ENCODE measurements around the gene NCOA1.
"Not testable (repeated sequence)": the region's sequence is repeated elsewhere in the genome, so short reads cannot be mapped to it uniquely, and the experiment has no call there.

Gene NCOA1

DNA sequence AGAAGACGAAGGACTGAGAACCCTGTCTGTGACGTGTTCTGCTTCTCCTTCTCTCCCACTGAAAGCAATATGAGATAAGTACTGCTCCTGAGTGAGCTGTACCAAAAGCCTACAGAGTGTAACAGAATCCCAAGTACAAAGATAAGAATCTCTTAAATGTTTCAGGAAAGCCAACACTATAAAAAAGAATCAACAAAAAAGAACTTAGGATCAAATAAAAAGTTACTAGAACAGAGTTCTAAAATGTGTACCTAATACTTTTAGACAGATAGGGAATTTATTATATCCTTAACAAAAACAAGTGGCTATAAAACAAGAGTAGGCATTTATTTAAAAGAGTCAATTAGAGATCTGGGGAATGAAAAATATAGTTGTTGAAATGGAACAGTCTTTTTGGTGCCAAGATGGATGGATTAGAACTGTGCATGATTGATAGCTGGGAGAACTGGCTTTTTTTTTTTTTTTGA, 49.0 kb downstream of the NCOA1 start:
- no peak for ATAC-seq

DNA sequence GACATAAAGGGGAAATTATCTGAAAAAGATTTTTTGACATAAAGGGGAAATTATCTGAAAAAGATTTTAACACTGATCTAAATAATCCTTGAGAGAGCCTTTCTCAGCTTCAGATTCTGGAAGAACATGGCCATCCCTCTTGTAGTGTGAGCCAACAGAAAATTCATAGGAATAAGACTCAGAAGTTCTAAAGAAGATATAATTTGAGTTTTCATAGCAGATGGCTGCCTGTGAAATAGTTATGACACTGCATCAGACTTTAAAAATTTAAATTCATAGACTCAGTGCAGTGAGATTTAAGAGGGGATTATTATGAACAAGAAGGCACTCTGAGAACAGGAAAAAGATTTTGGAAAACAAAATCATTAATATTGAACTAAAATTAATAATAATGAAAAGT, 50.6 kb downstream of the NCOA1 start:
- no peak for ATAC-seq

DNA sequence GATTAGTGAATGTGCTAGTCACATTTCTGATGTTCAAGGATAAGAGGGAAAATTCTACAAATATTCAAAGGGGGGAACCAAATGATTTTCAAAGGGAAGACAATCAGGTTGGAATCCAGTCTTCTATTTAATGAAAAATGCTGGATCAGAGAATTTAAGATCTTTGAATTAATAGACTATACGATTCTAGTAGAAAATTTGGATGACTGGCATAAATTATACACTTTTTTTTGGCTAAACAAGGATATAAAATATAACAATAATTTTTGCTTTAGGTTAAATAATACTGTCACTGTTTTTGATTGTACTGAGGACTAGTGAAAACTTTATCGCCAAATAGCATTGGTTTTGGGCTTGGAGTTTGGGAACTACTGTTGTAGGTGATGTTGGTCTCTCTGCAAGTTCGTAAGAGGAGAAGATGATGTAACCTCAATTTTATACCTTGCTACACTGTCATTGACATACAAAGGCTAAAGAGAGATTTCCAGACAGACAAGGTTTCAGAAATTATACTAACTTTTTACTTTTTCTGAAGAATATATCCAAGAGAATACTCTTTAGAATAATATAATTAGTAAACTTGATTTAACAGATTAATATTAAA, 51.3 kb downstream of the NCOA1 start:
- no peak for ATAC-seq

DNA sequence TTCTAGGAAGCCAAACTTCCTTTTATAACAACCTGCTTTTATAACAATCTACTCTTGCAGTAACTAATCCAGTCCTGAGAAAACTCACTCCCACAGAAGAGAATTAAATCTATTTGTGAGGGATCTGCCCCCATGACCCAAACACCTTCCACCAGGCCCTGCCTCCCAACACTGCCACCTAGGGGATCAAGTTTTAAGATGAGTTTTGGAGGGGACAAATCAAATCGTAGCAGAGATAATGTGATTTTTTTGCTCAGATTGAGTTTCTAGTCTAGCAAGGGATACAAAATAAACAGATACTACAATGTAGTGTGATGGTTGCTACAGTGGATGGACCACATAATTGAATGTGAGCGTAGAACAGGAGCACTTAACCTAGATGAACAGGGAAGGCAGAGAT, 52.2 kb downstream of the NCOA1 start:
- ATAC-seq: no peak

DNA sequence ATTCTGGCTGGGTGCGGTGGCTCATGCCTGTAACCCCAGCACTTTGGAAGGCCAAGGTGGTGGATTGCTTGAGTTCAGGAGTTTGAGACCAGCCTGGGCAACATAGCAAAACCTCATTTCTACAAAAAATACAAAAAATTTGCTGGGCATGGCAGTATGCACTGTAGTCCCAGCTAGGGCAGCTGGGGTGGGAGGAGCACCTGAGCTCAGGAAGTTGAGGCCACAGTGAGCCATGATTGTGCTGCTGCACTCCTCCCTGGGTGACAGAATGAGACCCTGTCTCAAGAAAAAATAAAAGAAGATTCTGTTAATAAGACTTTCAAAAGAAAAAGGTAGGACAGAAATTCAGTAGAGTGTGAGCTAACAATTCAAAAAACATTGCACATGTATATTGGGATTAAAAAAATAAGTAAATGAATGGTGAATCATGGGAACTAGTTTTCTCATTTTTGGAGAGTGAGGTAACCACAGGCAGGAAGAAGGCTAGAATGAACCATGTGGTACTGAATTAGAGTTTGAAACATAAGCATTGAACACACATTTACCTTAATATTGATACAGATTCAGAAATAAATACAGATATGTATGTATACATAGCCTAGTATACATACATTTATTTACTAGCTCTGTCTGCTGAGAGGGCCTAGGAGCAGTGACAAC, 53.5 kb downstream of the NCOA1 start:
- no peak for ATAC-seq

DNA sequence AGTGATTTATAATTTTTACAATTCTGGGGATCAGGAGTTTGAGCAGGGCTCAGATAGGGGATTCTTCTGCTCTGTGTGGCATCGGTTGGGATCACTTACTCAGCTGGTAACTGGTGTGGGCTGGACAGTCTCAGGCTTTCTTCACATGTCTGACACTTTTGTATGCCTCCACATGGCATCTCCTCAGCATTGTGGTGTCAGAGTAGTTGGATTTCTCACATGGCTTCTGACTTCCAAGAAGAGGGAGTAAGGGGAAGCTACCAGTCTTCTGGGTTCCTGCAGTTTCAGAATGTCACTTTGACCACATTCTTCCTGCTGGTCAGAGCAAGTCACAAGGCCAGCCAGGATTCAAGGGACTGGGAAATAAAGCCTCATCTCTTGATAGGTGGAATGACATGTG, 55.6 kb downstream of the NCOA1 start:
- no peak for ATAC-seq

DNA sequence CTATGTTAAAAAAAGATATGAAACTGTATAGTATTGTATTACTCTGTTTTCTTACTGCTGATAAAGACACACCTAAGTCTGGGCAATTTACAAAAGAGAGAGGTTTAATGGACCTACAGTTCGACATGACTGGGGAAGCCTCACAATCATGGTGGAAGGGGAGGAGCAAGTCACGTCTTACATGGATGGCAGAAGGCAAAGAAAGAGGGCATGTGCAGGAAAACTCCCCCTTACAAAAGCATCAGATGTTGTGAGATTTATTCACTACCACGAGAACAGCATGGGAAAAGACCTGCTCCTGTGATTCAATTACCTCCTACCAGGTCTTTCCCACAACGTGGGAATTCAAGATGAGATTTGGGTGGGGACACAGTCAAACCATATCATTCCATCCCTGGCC, 57.0 kb downstream of the NCOA1 start:
- no peak for ATAC-seq

DNA sequence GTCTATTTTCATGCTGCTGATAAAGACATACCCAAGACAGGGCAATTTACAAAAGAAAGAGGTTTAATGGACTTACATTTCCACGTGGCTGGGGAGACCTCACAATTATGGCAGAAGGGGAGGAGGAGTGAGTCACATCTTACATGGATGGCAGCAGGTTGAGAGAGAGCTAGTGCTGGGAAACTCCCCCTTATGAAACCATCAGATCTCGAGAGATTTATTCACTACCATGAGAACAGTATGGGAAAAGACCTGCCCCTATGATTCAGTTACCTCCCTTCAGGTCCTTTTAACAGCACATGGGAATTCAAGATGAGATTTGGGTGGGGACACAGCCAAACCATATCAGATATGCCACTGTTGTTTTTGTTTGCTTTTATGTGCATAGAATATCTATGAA, 59.2 kb downstream of the NCOA1 start:
- ATAC-seq: peak; percentile 51 to 60

DNA sequence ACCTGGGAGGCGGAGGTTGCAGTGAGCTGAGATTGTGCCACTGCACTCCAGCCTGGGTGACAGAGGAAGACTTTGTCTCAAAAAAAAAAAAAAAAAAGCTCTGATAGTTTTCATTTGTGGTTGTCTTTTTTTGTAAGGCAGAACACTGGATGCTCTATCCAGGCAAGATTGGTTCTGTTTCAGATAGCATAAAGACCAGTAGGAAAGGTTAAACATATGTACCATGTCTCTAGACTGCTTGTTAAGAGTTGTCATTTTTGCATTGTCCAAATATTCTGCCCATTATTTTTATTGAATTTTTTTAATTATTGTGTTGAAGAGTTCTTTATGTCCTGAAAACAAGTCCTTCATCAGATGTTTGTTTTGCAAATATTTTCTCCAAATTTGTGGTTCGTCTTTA, 60.0 kb downstream of the NCOA1 start:
- ATAC-seq: no peak

DNA sequence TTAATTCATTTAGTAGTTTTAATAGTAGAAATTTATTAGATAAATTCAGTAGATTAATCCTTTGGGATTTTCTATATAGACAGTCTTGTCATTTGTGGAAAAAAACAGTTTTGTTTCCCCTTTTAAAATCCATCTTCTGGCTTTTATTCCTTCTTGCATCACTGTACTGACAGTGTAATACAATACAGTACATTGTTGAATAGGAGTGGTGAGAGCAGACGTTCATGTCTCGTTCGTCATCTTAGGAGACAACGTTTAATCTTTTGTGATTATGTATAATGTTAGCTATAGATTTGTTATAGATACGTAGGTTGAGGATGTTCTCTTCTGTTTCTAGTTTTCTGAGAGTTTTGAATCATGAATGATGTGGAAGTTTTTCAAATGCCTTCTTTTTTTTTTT, 61.8 kb downstream of the NCOA1 start:
- no peak for ATAC-seq

DNA sequence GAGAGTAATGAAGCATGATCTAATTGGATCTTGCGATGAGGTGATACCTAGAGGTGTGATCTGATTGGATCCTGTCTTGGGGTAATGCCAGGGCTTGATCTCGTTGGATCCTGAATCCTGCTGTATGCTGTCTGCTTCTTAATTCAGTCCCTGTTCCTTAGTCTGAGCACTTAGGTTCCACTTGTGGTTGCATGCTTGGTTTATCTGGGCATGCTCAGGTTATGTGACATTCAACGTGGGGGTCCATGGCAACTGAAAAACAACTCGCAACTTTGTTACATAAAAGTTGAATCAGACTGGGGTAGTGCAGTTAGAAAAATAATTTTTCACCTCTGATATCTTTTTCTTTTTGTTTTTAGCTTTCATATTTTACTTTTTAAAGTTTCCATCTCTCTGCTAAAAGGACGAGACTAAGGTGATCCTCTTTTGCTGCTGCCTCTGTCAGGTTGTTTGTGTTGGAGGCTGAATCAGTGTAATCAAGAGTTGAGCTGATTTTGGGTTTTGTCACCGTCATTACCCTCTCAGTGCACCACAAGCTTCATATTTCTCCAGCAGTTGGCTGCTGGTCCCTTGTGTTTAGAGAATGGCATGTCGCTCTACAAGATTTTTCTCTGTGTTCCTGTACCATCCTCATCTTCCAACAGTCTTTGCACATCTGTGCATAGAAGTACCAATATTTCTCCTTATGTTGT, 67.9 kb downstream of the NCOA1 start:
- no peak for ATAC-seq

DNA sequence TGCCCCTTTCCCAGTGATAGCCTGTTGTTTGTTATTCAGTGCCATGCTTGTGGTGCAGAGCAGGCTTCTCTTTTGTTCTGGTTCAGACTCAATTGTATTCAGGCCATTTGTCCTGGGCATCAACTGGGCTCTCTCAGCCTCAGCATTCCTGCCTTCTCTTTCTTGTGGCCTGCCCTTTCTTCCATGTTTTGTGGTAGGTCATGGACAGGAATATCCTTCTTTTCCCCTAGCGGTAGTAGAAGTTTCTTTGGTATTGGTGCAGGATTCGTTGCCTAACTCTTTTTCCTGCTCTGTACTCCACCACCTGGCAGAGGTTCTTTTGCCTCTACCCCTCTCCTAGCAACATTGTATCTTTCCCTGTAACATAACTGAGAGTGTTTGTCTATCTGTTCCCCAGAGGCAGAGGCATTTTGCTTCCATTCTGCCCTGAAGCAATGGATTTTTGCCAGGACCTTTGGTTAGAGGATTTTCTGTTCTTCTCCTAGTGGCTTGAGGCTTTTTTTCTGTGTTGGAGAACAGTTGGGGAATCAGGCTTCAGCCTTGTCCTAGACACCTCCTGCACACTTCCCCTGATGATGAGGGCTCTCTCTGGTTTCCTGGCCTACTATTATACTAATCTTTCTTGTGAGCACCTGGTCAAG, 68.5 kb downstream of the NCOA1 start:
- no peak for ATAC-seq

DNA sequence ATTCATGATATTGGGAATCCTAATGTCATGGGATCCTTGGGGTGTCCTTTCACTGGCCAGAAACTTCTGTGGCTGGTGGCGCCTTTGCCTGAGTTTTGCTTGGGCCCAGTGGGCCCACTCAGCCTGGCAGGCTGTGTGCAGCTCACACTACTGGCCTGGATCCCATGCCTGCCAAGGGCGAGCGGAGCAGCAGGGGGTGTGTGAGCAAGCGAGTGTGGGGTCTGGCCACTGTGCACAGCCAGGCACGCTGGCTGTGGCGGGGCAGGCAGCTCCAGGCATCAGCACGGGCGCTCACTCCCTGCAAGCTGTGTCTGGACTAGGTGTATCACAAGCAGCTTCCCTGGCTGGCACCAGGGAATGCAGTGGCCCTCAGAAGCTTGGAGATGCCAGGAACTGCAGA, 74.5 kb downstream of the NCOA1 start:
- no peak for ATAC-seq

DNA sequence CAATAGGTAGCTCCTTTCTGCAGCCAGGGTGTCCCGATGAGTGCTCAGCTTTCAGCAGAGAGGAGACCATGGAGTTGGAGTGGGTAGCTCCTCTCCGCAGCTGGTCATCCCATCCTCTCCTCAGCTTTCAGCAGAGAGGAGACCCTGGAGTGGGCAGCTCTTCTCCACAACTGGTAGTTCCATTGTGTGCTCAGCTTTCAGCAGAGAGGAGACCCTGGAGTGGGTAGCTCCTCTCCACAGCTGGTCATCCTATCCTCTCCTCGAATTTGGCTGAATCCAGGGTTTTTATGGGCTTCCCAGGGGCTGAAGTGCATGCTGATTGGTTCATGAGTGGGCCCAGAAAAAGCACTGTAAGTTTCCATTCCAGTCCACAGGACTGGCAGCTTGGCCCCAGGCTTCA, 75.2 kb downstream of the NCOA1 start:
- no peak for ATAC-seq

DNA sequence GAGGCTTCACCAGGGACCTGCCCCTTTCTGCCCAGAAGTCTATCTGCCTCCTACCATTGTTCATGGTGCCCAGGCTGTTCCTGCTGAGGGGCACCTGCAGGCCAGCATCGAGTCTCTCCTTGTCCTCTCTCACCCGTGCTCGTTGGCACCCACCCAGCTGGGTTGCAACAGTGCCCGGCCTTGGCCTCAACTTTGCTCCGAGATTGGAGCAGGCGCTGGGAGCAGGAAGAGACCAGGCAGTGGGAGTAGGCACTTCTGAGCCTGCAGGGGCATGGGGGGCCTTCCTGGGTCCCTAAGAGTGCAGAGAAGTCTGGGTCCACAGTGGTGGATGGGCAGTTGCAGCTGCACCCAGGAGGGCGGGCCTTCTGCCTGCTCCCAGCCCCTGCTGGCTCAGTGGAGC, 75.6 kb downstream of the NCOA1 start:
- no peak for ATAC-seq

DNA sequence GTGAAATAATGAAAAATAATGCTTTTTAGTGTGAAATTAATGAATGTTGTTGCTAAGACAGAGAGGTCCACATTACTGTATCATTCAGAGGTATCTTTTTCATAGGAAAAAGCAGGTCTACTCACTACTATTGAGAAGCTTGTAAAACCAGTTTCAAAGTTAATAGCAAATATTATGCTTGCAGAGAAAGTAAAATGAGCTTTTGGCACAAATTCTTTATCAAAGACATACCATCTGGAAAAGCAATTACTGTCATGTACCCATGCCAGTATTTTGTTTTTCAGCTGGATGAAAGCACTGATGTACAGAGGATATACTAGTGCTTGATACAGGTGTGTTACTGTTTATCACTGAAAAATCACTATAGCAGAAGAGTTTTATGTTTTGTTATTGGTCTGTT, 77.5 kb downstream of the NCOA1 start:
- ATAC-seq: no peak

DNA sequence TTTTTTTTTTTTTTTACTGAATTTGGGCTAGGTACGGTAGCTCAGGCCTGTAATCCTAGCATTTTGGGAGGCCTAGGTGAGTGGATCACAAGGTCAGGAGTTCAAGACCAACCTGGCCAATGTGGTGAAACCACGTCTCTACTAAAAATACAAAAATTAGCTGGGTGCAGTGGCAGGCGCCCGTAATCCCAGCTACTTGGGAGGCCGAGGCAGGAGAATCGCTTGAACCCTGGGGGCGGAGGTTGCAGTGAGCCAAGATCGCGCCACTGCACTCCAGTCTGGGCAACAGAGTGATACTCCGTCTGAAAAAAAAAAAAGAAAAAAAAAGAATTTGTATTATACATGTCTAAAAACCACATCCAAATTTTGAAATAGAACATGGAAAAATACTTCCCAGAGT, 78.5 kb downstream of the NCOA1 start:
- not testable (repeated sequence) for ATAC-seq

DNA sequence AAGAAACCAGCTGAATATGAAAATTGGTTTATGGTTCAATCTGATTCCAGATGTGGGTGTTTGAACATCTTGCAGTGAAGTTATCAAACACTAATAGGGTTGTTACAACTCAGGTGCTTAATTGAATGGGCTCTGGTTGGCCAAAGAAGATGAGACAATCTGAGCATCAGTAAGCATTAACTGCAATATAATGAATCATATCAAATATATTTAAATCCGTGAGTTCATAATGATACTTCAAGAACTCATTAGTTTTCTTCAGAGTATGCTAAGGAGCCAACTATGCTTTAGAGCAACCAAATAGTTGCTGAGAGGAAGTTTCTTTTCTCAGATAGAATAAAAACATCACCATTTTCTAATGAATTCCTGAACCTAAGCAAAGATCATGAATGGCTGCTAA, 79.2 kb downstream of the NCOA1 start:
- peak; percentile 72 to 73 for ATAC-seq

DNA sequence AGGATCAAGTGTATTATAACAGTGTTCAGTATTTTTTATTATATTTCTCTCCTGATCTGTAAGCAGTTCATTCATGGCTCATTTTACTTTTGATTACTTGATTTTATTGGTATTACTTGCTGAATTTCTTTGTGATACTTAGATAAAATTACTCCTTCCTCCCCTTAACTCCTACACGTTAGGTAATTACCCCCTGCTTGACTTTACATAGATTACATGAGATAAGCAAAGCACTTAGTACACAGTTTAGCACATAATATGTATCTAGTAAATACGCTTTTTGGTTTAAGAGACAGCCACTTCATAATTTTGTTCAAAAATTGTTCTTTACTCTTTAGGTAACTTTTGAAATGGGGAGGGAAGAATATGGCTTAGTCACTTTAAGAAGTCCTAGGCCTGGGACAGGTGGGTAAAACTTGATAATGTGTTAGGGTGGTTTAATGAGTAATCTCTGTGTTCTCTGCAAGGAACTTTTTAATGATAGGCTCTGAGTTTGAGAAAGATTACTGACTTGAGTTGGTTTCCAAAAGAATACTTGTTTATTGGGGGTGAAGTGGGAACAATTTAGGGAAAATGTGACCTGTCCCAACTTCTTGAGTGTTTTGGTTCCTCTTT, 80.9 kb downstream of the NCOA1 start:
- ATAC-seq: peak; percentile 62 to 71

DNA sequence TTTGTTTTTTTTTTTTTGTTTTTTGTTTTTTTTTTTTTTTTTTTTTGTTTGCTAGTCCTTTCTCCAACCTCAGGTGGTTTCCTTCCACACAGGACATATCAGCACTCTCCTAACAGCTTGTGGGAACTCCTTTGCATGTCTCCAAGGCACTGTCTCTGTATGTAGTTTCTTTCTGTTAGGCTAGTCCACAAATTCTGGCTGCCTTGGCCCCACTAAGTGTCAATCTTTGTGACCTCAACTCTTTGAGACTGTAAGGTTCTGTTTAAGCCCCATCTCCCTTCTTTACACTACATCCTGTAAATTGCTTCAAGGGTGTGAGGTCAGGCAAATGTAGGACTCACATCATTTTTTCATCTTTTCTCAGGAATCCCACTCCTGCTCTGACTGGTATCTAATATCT, 85.1 kb downstream of the NCOA1 start:
- ATAC-seq: no peak

DNA sequence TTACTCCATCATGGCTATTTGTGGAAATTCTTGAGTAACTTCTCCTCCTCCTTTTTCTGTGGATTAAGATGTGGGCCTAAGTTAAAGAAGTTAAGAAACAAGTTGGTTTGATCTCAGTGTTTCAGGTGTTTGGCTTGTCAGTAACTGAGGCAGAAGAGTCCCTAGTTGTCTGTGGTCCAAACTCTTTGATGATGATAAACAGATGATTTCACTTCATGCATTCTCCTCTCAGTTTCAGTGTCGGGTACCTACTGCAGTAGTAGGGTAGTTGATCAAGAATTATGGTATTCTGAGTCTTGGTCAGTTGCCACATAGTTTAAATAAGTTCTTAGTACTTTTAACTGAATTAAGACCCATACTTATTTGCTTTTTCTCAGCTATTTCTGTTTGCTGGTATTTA, 85.6 kb downstream of the NCOA1 start:
- peak; percentile 11 to 17 for ATAC-seq

DNA sequence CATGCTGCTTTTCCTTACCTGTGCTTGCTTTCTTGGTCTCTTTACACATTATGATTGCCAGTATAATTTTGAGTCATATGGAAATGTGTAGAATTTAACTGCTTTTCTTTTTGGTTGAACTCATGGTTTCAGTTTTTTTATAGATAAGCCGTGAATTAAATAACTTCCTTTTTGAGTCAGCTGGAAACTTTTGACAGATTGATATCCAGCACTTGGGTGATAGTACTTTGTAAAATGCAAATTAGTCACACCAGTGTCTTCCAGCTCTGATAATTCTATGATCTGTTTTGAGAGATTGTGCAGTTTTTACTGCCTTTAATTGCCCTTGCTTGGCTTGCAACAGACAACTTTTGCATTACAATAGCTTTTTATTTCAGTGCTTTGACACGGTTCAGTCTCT, 86.4 kb downstream of the NCOA1 start:
- ATAC-seq: peak; percentile 81 to 83

DNA sequence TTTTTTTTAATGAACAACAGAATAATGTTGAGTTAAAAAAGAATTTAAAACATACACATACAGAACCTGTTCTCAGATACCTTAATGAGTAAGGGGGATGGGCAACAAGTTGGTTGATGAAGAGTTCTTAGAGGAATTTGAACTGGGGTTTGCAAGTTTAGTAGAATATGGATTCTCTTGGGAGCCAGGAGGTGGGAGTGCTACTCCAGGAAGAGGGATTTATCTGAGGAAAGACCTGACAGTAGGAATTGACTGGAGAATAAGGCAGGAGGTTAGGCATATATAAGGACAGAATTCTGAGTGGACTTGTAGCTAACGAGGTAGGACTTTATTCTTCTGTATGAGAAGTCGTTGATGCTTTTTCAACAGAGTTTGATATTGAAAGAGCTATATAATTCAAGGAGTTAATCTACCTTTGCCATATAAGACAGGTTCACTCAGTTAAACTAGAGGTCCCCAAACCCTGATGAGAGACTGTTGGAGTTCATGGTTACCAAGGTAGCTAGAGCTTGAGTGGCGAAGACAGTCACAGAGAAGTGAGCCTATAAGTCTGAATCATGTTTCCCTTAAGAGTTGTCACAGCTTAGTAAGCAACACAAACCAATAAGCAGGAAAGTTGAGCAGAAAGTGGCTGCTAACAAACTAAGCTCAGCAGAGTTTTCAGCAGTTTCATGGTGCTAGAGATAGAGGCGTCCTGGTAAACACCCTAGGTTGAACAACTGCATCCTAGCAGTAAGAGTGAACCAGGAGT, 88.2 kb downstream of the NCOA1 start:
- peak; percentile 75 to 78 for ATAC-seq
